Lower leg skin (tissue), 4 donors: Measurements from ENCODE around the gene COL4A2. TPM values are rescaled to one million over a fixed set of nuclear protein-coding genes. Genes with fewer than 3 reads are reported as not detected.

ENCODE experiments used
- DNase-seq, 2 donors: peaks; one replicate each; pipeline ENCODE4 v3.0.0-alpha.2; 2019; ENCODE audit warnings: low spot score in 2 of 2
- H3K4me3 ChIP-seq: fragments of 200-600 bp; sonication (generic); 2 replicates; pipeline ENCODE4 v1.5.1; 2017; ENCODE audit warnings: mild to moderate bottlenecking, low read depth; ENCODE audit not compliant: poor library complexity, severe bottlenecking
- POLR2A ChIP-seq, 2 donors: fragments of 450-650 bp; IDR thresholded peaks; one replicate each; pipeline ENCODE4 v1.6.1; 2016 to 2017; ENCODE audit warnings: antibody characterized with exemption in 2 of 2, mild to moderate bottlenecking in 1 of 2, moderate library complexity in 1 of 2
- WGBS, 2 donors: methylation state at CpG; one replicate each; pipeline ENCODE4 v1.1.5; 2018; 5-methylcytosine and 5-hydroxymethylcytosine counted together
- intact Hi-C: fragments of 100-400 bp; cut with DNase I; formaldehyde crosslinking; loops from one replicate; pipeline ENCODE4 v1.15.0; 2023; ENCODE audit warnings: low total_unique reads
- total RNA-seq, 4 donors: library from RNA; depleted of rRNA; stranded (reverse); fragments of >200 nt; gene quantifications; one replicate each; pipeline ENCODE4 v1.1.0, GENCODE V29; 2016
- TF ChIP-seq, protein P1 (sequence below), 3 donors: fragments of 450-650 bp; IDR thresholded peaks; one replicate each; pipeline ENCODE4 v1.5.1; 2016; ENCODE audit warnings: antibody characterized with exemption in 3 of 3, mild to moderate bottlenecking in 3 of 3, moderate library complexity in 2 of 3

Gene COL4A2
- total RNA-seq, 4 donors from 2014 or later, result 40.8 to 119 (median 58.9) TPM

DNA sequence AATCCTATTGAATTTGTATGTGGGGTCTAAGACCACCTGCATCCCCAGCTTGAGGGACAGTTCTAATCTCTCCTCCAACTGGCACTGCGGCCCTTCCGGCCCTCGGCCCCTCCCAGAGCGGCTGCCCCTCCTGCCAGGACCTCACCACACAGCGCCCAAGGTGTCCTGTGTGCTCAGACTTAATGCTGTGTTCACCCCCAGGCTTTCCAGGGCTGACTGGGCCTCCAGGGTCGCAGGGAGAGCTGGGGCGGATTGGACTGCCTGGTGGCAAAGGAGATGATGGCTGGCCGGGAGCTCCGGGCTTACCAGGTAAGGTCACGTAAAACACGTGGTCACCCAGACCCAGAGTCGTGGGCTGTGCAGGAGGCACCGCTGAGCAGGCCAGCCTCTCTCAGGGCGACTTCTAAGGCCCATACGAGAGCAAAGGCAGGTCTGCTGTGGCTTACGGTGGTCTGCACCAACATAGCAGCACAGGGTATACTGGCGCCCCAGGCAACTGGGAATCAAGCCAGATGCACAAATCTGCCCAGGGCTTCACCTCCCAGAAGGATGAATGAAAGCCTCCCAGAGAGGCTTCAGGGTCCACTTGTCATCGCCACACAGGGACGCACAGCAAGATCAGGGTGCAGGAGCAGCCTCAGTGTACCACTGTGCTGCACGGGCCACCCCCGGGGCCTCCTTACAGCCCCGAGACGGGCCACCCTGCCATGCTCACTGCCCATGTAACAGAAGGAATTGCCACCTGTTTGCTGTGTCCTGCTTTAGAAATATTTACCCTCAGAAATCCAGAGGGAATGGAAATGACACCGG lies 185.0 kb downstream of the COL4A2 start:
- TF ChIP-seq, protein P1, sequence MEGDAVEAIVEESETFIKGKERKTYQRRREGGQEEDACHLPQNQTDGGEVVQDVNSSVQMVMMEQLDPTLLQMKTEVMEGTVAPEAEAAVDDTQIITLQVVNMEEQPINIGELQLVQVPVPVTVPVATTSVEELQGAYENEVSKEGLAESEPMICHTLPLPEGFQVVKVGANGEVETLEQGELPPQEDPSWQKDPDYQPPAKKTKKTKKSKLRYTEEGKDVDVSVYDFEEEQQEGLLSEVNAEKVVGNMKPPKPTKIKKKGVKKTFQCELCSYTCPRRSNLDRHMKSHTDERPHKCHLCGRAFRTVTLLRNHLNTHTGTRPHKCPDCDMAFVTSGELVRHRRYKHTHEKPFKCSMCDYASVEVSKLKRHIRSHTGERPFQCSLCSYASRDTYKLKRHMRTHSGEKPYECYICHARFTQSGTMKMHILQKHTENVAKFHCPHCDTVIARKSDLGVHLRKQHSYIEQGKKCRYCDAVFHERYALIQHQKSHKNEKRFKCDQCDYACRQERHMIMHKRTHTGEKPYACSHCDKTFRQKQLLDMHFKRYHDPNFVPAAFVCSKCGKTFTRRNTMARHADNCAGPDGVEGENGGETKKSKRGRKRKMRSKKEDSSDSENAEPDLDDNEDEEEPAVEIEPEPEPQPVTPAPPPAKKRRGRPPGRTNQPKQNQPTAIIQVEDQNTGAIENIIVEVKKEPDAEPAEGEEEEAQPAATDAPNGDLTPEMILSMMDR (IDR thresholded peaks at IDR 0.05), result no peak
- no peak for TF ChIP-seq POLR2A (IDR thresholded peaks at IDR 0.05)
- H3K4me3 ChIP-seq, result no peak overlapping the region
- 89 to 94% methylated on average over 19 to 24 of the region's 24 CpGs for WGBS, 2 donors
- no peak for DNase-seq
- intact Hi-C loops, result no loop called here

DNA sequence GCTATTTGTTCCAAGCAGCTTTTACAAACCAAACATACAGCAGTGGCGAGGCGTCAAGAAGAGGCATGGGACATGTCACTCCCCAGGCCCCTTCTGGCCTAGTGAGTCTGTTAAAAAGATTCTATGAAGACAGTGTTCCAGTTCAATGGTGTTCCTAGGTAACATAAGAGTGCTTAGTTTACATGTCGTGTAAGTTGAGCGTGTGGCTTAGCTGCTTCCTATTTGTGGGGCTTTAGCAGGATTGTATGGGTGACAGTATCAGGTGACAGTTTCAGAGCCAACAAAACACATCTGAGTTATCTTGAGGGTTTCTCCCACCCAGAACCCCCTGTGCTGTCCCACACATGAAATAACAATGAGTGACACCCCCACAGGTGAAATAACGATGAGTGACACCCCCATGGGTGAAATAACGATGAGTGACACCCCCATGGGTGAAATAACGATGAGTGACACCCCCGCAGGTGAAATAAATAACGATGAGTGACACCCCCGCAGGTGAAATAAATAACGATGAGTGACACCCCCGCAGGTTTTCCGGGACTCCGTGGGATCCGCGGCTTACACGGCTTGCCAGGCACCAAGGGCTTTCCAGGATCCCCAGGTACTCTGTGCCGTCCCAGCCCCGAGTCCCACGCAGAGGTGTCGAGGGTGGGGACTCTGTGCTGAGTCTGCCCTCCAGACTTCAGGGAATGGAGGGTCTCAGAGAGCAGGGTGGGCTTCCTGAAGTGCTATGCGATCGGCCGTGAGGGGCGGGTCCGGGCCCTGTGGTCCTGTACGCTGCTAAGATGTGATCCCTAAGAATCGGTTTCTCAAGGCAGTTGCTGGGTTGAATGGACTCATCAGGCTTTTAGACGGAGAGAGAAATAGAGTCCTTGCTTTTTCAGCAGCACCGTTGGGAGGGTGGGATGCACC lies 185.9 kb downstream of the COL4A2 start:
- TF ChIP-seq, protein P1 (IDR thresholded peaks at IDR 0.05), result no peak
- no peak for TF ChIP-seq POLR2A (IDR thresholded peaks at IDR 0.05)
- H3K4me3 ChIP-seq, result no peak overlapping the region
- intact Hi-C loops, result no loop called here
- no peak for DNase-seq
- WGBS, 2 donors, result 90 to 91% methylated on average over 30 of the region's 30 CpGs

DNA sequence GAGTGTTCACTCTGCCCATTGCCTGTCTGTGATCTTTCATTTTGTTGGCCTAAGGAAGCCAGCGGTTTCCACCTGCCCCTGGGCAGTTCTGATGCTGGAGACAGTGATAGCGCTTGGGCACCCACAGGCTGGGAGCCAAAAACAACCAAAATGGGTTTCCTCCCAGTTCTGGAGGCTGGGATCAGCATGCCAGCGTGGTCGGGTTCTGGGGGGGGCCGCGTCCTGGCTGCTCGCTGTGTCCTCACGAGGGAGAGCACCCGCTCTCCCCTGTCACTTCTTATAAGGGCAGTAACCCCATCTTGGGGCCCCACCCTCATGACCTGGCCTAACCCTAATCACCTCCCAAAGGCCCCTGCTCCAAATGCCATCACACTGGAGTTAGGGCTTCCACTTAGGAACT lies 186.5 kb downstream of the COL4A2 start:
- TF ChIP-seq, protein P1 (IDR thresholded peaks at IDR 0.05), result no peak
- no peak for TF ChIP-seq POLR2A (IDR thresholded peaks at IDR 0.05)
- no peak overlapping the region for H3K4me3 ChIP-seq
- WGBS, 2 donors, result 91% methylated on average over 9 of the region's 9 CpGs
- DNase-seq, result no peak
- intact Hi-C loops, result no loop called here

DNA sequence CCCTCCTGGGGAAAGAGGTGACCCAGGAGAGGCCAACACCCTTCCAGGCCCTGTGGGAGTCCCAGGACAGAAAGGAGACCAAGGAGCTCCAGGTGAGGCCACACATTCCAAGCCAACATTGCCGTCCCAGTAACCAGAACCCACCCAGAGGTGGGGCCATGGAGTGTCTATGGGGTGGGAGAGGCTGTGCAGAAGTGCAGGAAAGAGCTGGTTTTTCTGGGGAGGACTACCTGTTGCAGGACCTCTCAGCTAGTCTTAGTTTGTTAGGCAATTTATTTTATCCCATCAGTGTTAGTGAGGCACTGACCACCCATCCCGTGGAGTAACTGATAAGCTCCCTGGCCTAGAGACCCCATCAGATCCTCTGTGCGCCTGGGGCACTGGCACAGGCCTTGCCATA lies 188.3 kb downstream of the COL4A2 start:
- TF ChIP-seq POLR2A (IDR thresholded peaks at IDR 0.05), result no peak
- TF ChIP-seq, protein P1 (IDR thresholded peaks at IDR 0.05), result no peak
- intact Hi-C loops, result no loop called here
- no peak overlapping the region for H3K4me3 ChIP-seq
- 70 to 79% methylated on average over 3 of the region's 3 CpGs for WGBS, 2 donors
- no peak for DNase-seq

DNA sequence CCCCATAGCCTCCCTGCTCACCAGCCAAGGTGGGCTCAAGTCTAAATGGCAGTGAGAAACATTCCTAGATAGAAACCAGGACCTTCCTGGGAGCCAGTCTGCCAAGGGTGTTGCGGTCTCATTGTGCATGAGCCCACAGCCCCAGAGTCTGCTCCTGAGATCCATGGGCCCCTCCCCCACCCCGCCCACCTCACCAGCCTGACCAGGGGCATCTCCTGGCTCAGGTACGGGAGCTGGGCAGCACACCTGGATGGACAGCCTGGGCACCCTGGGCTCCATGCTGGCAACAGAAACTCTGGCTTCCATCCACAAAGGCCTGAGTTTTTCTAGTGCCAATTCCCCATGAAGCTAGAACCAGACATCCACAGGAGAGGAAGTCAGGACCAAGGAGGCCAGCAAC lies 188.8 kb downstream of the COL4A2 start:
- 95 to 97% methylated on average over 3 of the region's 3 CpGs for WGBS, 2 donors

More for the DNA sequence above, 188.8 kb downstream of the COL4A2 start:
- no peak overlapping the region for H3K4me3 ChIP-seq
- TF ChIP-seq, protein P1 (IDR thresholded peaks at IDR 0.05), result no peak
- TF ChIP-seq POLR2A (IDR thresholded peaks at IDR 0.05), result no peak
- intact Hi-C loops, result no loop called here
- DNase-seq, result no peak
